Measurements from ENCODE around the gene CIDEA.

The CIDEA gene

DNA sequence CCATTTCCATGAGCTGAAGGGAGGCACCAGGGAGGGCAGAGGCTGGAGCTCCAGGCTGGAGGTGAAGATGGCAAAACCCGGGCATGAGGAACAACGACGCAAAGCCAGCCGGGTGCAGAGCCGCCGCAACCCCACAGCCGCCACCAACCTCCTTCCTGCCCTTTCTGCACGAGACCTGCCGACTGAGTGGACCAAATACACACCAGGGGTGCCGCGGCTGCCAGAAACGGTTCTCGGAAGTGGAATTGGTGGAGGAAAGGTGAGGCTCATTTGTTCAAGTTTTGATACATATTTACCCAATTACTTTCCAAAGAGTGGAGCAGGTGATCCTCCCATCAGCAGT is 8.4 kb upstream of the CIDEA start:
- TF ChIP-seq POLR2AphosphoS5 (IDR thresholded peaks at IDR 0.05; ENCODE audit: low read depth) (no peak), SPI1 (IDR thresholded peaks at IDR 0.05; ENCODE audit: borderline replicate concordance, low read depth) (no peak), GABPA (IDR thresholded peaks at IDR 0.05; ENCODE audit: low read depth) (no peak)
- TF ChIP-seq, protein P1, sequence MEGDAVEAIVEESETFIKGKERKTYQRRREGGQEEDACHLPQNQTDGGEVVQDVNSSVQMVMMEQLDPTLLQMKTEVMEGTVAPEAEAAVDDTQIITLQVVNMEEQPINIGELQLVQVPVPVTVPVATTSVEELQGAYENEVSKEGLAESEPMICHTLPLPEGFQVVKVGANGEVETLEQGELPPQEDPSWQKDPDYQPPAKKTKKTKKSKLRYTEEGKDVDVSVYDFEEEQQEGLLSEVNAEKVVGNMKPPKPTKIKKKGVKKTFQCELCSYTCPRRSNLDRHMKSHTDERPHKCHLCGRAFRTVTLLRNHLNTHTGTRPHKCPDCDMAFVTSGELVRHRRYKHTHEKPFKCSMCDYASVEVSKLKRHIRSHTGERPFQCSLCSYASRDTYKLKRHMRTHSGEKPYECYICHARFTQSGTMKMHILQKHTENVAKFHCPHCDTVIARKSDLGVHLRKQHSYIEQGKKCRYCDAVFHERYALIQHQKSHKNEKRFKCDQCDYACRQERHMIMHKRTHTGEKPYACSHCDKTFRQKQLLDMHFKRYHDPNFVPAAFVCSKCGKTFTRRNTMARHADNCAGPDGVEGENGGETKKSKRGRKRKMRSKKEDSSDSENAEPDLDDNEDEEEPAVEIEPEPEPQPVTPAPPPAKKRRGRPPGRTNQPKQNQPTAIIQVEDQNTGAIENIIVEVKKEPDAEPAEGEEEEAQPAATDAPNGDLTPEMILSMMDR (IDR thresholded peaks at IDR 0.05; ENCODE audit: insufficient read depth, low read length): no peak
- TF ChIP-seq, protein P2, sequence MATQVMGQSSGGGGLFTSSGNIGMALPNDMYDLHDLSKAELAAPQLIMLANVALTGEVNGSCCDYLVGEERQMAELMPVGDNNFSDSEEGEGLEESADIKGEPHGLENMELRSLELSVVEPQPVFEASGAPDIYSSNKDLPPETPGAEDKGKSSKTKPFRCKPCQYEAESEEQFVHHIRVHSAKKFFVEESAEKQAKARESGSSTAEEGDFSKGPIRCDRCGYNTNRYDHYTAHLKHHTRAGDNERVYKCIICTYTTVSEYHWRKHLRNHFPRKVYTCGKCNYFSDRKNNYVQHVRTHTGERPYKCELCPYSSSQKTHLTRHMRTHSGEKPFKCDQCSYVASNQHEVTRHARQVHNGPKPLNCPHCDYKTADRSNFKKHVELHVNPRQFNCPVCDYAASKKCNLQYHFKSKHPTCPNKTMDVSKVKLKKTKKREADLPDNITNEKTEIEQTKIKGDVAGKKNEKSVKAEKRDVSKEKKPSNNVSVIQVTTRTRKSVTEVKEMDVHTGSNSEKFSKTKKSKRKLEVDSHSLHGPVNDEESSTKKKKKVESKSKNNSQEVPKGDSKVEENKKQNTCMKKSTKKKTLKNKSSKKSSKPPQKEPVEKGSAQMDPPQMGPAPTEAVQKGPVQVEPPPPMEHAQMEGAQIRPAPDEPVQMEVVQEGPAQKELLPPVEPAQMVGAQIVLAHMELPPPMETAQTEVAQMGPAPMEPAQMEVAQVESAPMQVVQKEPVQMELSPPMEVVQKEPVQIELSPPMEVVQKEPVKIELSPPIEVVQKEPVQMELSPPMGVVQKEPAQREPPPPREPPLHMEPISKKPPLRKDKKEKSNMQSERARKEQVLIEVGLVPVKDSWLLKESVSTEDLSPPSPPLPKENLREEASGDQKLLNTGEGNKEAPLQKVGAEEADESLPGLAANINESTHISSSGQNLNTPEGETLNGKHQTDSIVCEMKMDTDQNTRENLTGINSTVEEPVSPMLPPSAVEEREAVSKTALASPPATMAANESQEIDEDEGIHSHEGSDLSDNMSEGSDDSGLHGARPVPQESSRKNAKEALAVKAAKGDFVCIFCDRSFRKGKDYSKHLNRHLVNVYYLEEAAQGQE (IDR thresholded peaks at IDR 0.05; ENCODE audit: insufficient replicate concordance, low read depth): no peak
- no peak overlapping the region for H3K4me3 ChIP-seq (replicated peaks; ENCODE audit: insufficient read depth, low read length)
- H3K27me3 ChIP-seq (ENCODE audit: insufficient read depth, poor library complexity, severe bottlenecking): peaks cover 30% of the 10 kb centered on the region
- DNase-seq (ENCODE audit: low read depth in 1 of 2, low spot score in 1 of 2): no peak
- H3K27ac ChIP-seq (replicated peaks): no peak overlapping the region

DNA sequence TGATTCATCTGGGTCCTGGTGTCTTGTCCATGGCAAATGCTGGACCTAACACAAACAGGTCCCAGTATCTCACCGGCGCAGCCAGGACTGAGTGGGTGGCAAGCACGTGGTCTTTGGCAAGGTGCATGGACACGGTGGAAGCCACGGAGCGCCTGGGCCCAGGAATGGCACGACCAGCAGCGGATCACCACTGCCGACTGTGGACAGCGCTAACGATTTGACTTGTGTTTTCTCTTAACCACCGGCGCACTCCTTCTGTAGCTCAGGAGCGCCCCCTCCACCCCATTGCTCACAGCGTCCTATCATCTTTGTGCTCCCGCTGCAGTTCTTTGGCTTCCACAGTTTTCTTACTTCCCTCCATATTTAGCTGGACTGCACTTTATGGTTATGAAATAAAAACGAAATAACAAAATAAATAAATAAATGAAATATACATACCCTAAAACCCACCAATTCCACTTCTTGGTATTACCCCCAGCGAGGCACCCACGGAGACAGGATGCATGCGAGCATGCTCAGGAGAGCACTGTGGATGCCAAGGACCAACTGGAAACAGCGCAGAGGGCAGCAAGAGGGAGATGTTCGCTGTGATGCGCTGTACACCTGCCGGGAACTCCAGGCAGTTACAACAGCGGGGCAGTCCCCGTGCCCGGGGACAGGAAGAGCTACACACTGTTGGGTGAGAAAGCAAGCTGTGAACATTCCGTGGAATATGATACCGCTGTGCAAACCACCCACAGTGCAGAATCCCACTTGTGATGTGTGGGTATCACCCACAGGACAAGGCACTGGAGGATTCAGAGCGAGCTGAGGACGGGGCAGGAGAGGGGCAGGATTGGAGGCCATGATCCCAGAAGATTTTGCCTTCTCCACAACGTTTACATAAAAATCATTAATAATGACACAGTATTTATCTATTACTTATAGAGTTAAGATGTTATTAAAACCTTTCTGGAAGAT is 7.0 kb upstream of the CIDEA start:
- Histone ChIP-seq H3K4me3 (replicated peaks; ENCODE audit: insufficient read depth, low read length) (no peak overlapping the region), H3K27me3 (ENCODE audit: insufficient read depth, poor library complexity, severe bottlenecking) (peaks cover 28% of the 10 kb centered on the region), H3K27ac (replicated peaks) (no peak overlapping the region)
- no peak for DNase-seq (ENCODE audit: low read depth in 1 of 2, low spot score in 1 of 2)
- TF ChIP-seq SPI1 (IDR thresholded peaks at IDR 0.05; ENCODE audit: borderline replicate concordance, low read depth) (no peak), GABPA (IDR thresholded peaks at IDR 0.05; ENCODE audit: low read depth) (no peak), POLR2AphosphoS5 (IDR thresholded peaks at IDR 0.05; ENCODE audit: low read depth) (no peak)
- TF ChIP-seq, protein P2 (IDR thresholded peaks at IDR 0.05; ENCODE audit: insufficient replicate concordance, low read depth): peak; percentile 34
- TF ChIP-seq, protein P1 (IDR thresholded peaks at IDR 0.05; ENCODE audit: insufficient read depth, low read length): no peak

DNA sequence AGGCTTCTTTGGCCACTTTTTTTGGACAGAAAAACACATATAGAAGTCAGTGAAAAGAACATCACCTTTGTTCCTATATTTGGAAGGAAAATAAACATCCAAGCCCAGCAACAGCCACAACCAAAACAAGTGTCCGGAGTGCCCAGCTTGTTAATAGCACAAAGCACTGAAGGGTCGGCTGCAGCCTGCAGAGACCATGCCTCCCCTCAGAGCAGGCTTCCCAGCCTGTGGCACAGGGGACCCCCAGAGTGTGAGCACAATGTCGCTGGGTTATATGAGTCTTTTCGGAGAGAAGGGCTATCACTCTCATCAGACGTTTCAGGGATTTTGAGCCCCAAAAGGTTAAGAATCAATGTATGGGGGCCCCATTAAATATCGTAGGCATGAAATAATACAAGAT is 6.2 kb upstream of the CIDEA start:
- DNase-seq (ENCODE audit: low read depth in 1 of 2, low spot score in 1 of 2): no peak
- Histone ChIP-seq H3K27ac (replicated peaks) (no peak overlapping the region), H3K4me3 (replicated peaks; ENCODE audit: insufficient read depth, low read length) (no peak overlapping the region), H3K27me3 (ENCODE audit: insufficient read depth, poor library complexity, severe bottlenecking) (peaks cover 32% of the 10 kb centered on the region)
- TF ChIP-seq, protein P2 (IDR thresholded peaks at IDR 0.05; ENCODE audit: insufficient replicate concordance, low read depth): no peak
- TF ChIP-seq, protein P1 (IDR thresholded peaks at IDR 0.05; ENCODE audit: insufficient read depth, low read length): no peak
- no peak for TF ChIP-seq GABPA (IDR thresholded peaks at IDR 0.05; ENCODE audit: low read depth)
- no peak for TF ChIP-seq POLR2AphosphoS5 (IDR thresholded peaks at IDR 0.05; ENCODE audit: low read depth)
- no peak for TF ChIP-seq SPI1 (IDR thresholded peaks at IDR 0.05; ENCODE audit: borderline replicate concordance, low read depth)

Data from HL-60 (cell line).